DND-41 (cell line): Measurements from ENCODE around the gene KCNAB2.

Experiments
- ATAC-seq: fragments of 200-7000 bp; cut with Tn5 transposase; 3 replicates; pipeline ENCODE4 v1.9.1; 2021; ENCODE audit warnings: low read depth; ENCODE audit not compliant: insufficient read depth
- DNase-seq: peaks from one replicate; pipeline ENCODE4 v3.0.0-alpha.2; 2020
- H2AFZ ChIP-seq: 2 replicates; pipeline ENCODE4 v1.6.0; 2012; ENCODE audit warnings: low read depth, low read length
- H3K27ac ChIP-seq: 2 replicates; pipeline ENCODE4 v1.5.1; 2012; ENCODE audit warnings: low read length, inconsistent platforms
- H3K27me3 ChIP-seq: fragments of 200-600 bp; sonication (generic); 2 replicates; pipeline ENCODE4 v1.6.0; 2012; ENCODE audit warnings: low read length, mild to moderate bottlenecking, inconsistent platforms; ENCODE audit not compliant: insufficient read depth, poor library complexity
- H3K36me3 ChIP-seq: 2 replicates; pipeline ENCODE4 v1.5.1; 2012; ENCODE audit warnings: low read length, inconsistent platforms; ENCODE audit not compliant: insufficient read depth
- H3K4me1 ChIP-seq: 2 replicates; pipeline ENCODE4 v1.5.1; 2012; ENCODE audit warnings: mild to moderate bottlenecking, low read length; ENCODE audit not compliant: insufficient read depth
- H3K4me2 ChIP-seq: 2 replicates; pipeline ENCODE4 v1.6.0; 2012; ENCODE audit warnings: mild to moderate bottlenecking, moderate library complexity, low read length, inconsistent platforms; ENCODE audit not compliant: insufficient read depth
- H3K4me3 ChIP-seq, 2 experiments: fragments of 200-600 bp in 1 of 2; shearing (Covaris generic) in 1 of 2; 2 replicates each; pipeline ENCODE4 v1.5.1; 2012 to 2016; ENCODE audit warnings: inconsistent platforms in 2 of 2, low read length in 2 of 2, mild to moderate bottlenecking in 2 of 2, low read depth in 1 of 2, moderate library complexity in 1 of 2
- H3K79me2 ChIP-seq: 2 replicates; pipeline ENCODE4 v1.6.0; 2012; ENCODE audit warnings: low read length, inconsistent platforms; ENCODE audit not compliant: insufficient read depth
- H3K9ac ChIP-seq: 2 replicates; pipeline ENCODE4 v1.6.0; 2012; ENCODE audit warnings: low read depth, mild to moderate bottlenecking, inconsistent platforms, low read length, moderate library complexity
- H3K9me3 ChIP-seq: 2 replicates; pipeline ENCODE4 v1.5.1; 2012; ENCODE audit warnings: low read length, moderate library complexity, mild to moderate bottlenecking, inconsistent platforms; ENCODE audit not compliant: insufficient read depth, severe bottlenecking
- H4K20me1 ChIP-seq: 2 replicates; pipeline ENCODE4 v1.6.0; 2012; ENCODE audit warnings: low read length; ENCODE audit not compliant: insufficient read depth
- EZH2 ChIP-seq: IDR thresholded peaks from 3 replicates; pipeline ENCODE4 v1.6.1; 2012; ENCODE audit warnings: borderline replicate concordance, low read depth, mild to moderate bottlenecking, moderate library complexity, low read length, inconsistent platforms; ENCODE audit not compliant: severe bottlenecking
- TF ChIP-seq, protein P1 (sequence below): IDR thresholded peaks from 2 replicates; pipeline ENCODE4 v1.5.1; 2012; ENCODE audit warnings: borderline replicate concordance, low read length, moderate library complexity, mild to moderate bottlenecking; ENCODE audit not compliant: poor library complexity, severe bottlenecking; ENCODE audit errors: extremely low read depth

The KCNAB2 gene

DNA sequence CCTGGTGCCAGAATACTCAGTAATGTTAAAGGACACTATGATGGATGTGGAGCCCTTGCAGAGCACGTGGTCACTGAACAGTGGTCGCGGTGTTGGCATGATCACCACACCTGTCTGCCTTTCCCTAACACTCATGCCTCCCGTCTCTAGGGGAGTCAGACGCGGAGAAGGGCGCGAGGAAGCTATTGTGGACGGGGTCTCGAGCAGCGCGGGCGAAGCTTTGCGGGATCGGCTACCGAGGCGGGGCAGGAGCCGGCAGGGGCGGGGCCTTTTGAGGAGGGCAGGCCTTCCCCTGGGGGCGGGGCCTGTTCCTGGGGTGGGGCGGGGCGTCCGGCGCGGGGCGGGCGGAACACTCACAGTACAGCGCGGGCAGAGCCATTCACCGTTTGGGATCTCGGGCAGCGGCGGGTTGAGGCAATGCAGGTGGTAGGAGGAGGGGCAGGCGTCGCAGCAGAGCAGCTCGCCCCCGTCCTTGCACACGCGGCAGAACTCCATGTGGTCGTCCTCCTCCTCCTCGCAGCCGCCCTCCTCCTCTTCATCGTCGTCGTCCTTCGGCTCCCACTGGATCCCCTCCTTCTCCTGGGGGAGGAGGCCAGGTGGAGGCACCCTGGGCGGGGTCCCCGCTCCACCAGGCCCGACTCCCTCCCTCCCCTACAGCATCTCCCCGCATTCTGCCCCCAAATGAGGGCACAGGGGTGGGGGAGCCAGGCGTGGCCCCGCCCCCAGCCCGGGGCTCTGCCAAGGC, 103.0 kb downstream of the KCNAB2 start:
- no peaks in the 10 kb centered on the region for H3K36me3 ChIP-seq
- no peaks in the 10 kb centered on the region for H3K4me1 ChIP-seq
- H3K27ac ChIP-seq = no peak overlapping the region
- no peak overlapping the region for H3K9ac ChIP-seq
- no peak for TF ChIP-seq EZH2
- TF ChIP-seq, protein P1, sequence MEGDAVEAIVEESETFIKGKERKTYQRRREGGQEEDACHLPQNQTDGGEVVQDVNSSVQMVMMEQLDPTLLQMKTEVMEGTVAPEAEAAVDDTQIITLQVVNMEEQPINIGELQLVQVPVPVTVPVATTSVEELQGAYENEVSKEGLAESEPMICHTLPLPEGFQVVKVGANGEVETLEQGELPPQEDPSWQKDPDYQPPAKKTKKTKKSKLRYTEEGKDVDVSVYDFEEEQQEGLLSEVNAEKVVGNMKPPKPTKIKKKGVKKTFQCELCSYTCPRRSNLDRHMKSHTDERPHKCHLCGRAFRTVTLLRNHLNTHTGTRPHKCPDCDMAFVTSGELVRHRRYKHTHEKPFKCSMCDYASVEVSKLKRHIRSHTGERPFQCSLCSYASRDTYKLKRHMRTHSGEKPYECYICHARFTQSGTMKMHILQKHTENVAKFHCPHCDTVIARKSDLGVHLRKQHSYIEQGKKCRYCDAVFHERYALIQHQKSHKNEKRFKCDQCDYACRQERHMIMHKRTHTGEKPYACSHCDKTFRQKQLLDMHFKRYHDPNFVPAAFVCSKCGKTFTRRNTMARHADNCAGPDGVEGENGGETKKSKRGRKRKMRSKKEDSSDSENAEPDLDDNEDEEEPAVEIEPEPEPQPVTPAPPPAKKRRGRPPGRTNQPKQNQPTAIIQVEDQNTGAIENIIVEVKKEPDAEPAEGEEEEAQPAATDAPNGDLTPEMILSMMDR = no peak
- no peaks in the 10 kb centered on the region for H3K27me3 ChIP-seq
- no peak overlapping the region for H3K4me3 ChIP-seq
- H4K20me1 ChIP-seq = no peaks in the 10 kb centered on the region; the same call in 1 of the 2 replicates
- no peaks in the 10 kb centered on the region for H3K79me2 ChIP-seq
- DNase-seq (no peak), ATAC-seq (no peak)
- H3K9me3 ChIP-seq = no peaks in the 10 kb centered on the region
- no peak overlapping the region for H3K4me2 ChIP-seq
- no peak overlapping the region for H2AFZ ChIP-seq

DNA sequence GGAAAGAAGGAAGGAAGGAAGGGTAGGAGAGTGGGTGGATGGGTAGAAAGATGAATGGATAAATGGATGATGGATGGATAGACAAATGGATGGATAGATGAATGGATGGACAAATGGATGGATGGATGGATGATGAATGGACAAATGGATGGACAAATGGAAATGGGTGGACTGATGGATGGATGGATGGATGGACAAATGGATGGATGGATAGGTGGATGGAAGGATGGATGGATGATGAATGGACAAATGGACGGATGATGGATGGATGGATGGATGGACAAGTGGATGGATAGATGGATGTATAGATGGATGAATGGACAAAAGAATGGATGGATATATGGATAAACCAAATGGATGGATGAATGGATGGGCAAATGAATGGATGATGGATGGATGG, 103.9 kb downstream of the KCNAB2 start:
- Histone ChIP-seq H3K27ac (no peak overlapping the region), H3K4me2 (no peak overlapping the region)
- TF ChIP-seq EZH2 = no peak
- TF ChIP-seq, protein P1 = no peak

DNA sequence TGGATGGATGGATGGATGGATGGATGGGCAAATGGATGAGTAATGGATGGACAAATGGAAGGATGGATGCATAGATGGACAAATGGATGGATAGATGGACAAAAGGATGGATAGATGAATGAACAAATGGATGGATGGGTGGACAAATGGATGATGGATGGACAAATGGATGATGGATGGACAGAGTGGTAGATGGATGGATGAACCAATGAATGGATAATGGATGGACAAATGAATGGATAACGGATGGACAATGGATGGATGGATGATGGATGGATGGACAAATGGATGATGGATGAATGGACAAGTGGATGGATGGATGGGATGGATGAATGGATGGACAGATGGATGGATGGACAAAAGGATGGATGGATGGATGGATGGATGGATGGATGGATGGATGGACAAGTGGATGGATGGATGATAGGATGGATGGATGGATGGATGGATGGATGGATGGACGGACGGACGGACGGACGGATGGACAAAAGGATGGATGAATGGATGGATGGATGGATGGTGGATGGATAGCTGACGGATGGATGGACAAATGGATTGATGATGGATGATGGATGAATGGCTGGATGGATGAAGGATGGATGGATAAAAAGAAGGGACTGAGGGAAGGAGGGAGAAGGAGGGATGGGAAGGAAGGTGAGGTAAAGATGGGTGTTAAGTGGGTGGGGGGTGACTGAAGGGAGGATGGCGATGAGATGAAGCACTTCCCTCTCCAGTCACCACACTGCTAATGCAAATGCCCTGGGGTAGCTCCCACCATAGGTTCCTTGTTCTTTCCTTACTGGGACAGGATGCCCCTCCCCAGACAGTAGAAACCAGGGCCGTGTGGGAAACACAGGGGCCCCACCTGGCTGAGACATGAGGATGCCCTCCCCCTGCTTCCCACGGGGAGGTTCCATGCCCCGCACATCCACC, 104.6 kb downstream of the KCNAB2 start:
- TF ChIP-seq EZH2 = no peak
- TF ChIP-seq, protein P1 = no peak
- Histone ChIP-seq H2AFZ (no peak overlapping the region), H3K79me2 (no peaks in the 10 kb centered on the region), H3K9me3 (no peaks in the 10 kb centered on the region), H3K27me3 (no peaks in the 10 kb centered on the region), H3K4me3 (no peak overlapping the region), H3K4me1 (no peaks in the 10 kb centered on the region), H3K4me2 (no peak overlapping the region), H3K36me3 (no peaks in the 10 kb centered on the region), H4K20me1 (no peaks in the 10 kb centered on the region; the same call in 1 of the 2 replicates), H3K9ac (no peak overlapping the region), H3K27ac (no peak overlapping the region)
- no peak for DNase-seq
- no peak for ATAC-seq

More for the DNA sequence above, 103.9 kb downstream of the KCNAB2 start:
- Histone ChIP-seq H3K4me1 (no peaks in the 10 kb centered on the region), H4K20me1 (no peaks in the 10 kb centered on the region; the same call in 1 of the 2 replicates), H3K4me3 (no peak overlapping the region), H3K9me3 (no peaks in the 10 kb centered on the region), H3K36me3 (no peaks in the 10 kb centered on the region), H2AFZ (no peak overlapping the region), H3K9ac (no peak overlapping the region), H3K79me2 (no peaks in the 10 kb centered on the region), H3K27me3 (no peaks in the 10 kb centered on the region)
- ATAC-seq (no peak), DNase-seq (no peak)
